ENCODE results near the gene GLCCI1.

Gene GLCCI1

GRCh38 chr7:8051998-8052397 is 83.4 kb downstream of the GLCCI1 start:
- TF ChIP-seq L3MBTL2 (conservative IDR thresholded peaks at IDR 0.05): no peak
- no peak for TF ChIP-seq ELF4 (IDR thresholded peaks at IDR 0.05)
- TF ChIP-seq ARNT (IDR thresholded peaks at IDR 0.05): no peak
- no peak for TF ChIP-seq FOXK2 (IDR thresholded peaks at IDR 0.05)
- no peak for TF ChIP-seq TARDBP (IDR thresholded peaks at IDR 0.05)
- no peak for TF ChIP-seq BHLHE40 (IDR thresholded peaks at IDR 0.05; ENCODE audit: borderline replicate concordance)
- TF ChIP-seq NFRKB (IDR thresholded peaks at IDR 0.05): no peak
- TF ChIP-seq PKNOX1 (IDR thresholded peaks at IDR 0.05): no peak
- ChIA-PET CTCF (no interaction called here), POLR2A (no interaction called here)
- DNase-seq (ENCODE audit: extremely low spot score): no peak

DNA sequence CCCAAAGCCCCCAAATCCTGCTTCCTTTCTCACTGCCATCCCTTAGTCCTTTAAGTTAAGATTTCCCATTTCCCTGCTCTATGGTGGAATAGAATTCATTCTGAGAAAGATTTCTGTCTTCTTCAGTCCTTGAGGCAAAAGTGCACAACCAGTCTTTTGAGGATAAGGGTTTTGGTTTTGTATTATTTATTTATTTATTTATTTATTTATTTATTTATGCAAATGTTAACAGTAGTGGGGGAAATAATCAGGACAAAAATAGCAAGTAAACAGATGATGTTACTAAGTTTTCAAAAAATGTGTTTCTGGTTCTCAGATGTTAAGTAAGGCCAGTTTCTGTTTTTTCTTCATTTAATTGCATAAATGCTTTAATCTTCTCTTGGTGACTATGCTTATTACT is 84.2 kb downstream of the GLCCI1 start:
- ChIA-PET CTCF (no interaction called here), POLR2A (no interaction called here)
- no peak for TF ChIP-seq NFRKB (IDR thresholded peaks at IDR 0.05)
- no peak for TF ChIP-seq FOXM1 (IDR thresholded peaks at IDR 0.05; ENCODE audit: borderline replicate concordance)
- no peak for TF ChIP-seq SUZ12 (IDR thresholded peaks at IDR 0.05)
- TF ChIP-seq LEF1 (IDR thresholded peaks at IDR 0.05; ENCODE audit: borderline replicate concordance): no peak
- no peak for TF ChIP-seq BHLHE40 (IDR thresholded peaks at IDR 0.05; ENCODE audit: borderline replicate concordance)
- no peak for TF ChIP-seq HDGF (IDR thresholded peaks at IDR 0.05; ENCODE audit: borderline replicate concordance)
- TF ChIP-seq FOXA1 (IDR thresholded peaks at IDR 0.05): no peak
- TF ChIP-seq FOXK2 (IDR thresholded peaks at IDR 0.05): no peak
- no peak for TF ChIP-seq TARDBP (IDR thresholded peaks at IDR 0.05)
- TF ChIP-seq CTBP1 (IDR thresholded peaks at IDR 0.05; ENCODE audit: borderline replicate concordance): no peak
- TF ChIP-seq L3MBTL2 (conservative IDR thresholded peaks at IDR 0.05): no peak
- no peak for TF ChIP-seq ZNF384 (IDR thresholded peaks at IDR 0.05)
- no peak for TF ChIP-seq ELF4 (IDR thresholded peaks at IDR 0.05)
- no peak for TF ChIP-seq PKNOX1 (IDR thresholded peaks at IDR 0.05)
- no peak for TF ChIP-seq ARNT (IDR thresholded peaks at IDR 0.05)
- no peak for TF ChIP-seq SP1 (IDR thresholded peaks at IDR 0.05)
- no peak for DNase-seq (ENCODE audit: extremely low spot score)

GRCh38 chr7:8056439-8056838 is 87.8 kb downstream of the GLCCI1 start:
- ChIA-PET CTCF (no interaction called here), POLR2A (no interaction called here)
- no peak for DNase-seq (ENCODE audit: extremely low spot score)

GRCh38 chr7:8057566-8057965 is 89.0 kb downstream of the GLCCI1 start:
- TF ChIP-seq ELF4 (IDR thresholded peaks at IDR 0.05): no peak
- TF ChIP-seq LEF1 (IDR thresholded peaks at IDR 0.05; ENCODE audit: borderline replicate concordance): no peak
- TF ChIP-seq HDGF (IDR thresholded peaks at IDR 0.05; ENCODE audit: borderline replicate concordance): no peak
- TF ChIP-seq PKNOX1 (IDR thresholded peaks at IDR 0.05): no peak
- no peak for TF ChIP-seq ARNT (IDR thresholded peaks at IDR 0.05)
- no peak for TF ChIP-seq FOXA1 (IDR thresholded peaks at IDR 0.05)
- no peak for TF ChIP-seq ZNF384 (IDR thresholded peaks at IDR 0.05)
- no peak for TF ChIP-seq CTBP1 (IDR thresholded peaks at IDR 0.05; ENCODE audit: borderline replicate concordance)
- no peak for TF ChIP-seq L3MBTL2 (conservative IDR thresholded peaks at IDR 0.05)
- TF ChIP-seq SUZ12 (IDR thresholded peaks at IDR 0.05): no peak
- TF ChIP-seq BHLHE40 (IDR thresholded peaks at IDR 0.05; ENCODE audit: borderline replicate concordance): no peak
- TF ChIP-seq SP1 (IDR thresholded peaks at IDR 0.05): no peak
- no peak for TF ChIP-seq TARDBP (IDR thresholded peaks at IDR 0.05)
- TF ChIP-seq FOXK2 (IDR thresholded peaks at IDR 0.05): no peak
- TF ChIP-seq NFRKB (IDR thresholded peaks at IDR 0.05): no peak
- POLR2A ChIA-PET: no interaction called here
- CTCF ChIA-PET: no interaction called here
- no peak for DNase-seq (ENCODE audit: extremely low spot score)

More at GRCh38 chr7:8056439-8056838, 87.8 kb downstream of the GLCCI1 start:
- TF ChIP-seq FOXA1 (IDR thresholded peaks at IDR 0.05) (no peak), TARDBP (IDR thresholded peaks at IDR 0.05) (no peak), SUZ12 (IDR thresholded peaks at IDR 0.05) (no peak), ELF4 (IDR thresholded peaks at IDR 0.05) (no peak), ARNT (IDR thresholded peaks at IDR 0.05) (no peak), SP1 (IDR thresholded peaks at IDR 0.05) (no peak), BHLHE40 (IDR thresholded peaks at IDR 0.05; ENCODE audit: borderline replicate concordance) (no peak)

- ChIA-PET POLR2A (no interaction called here), CTCF (no interaction called here)
- DNase-seq (ENCODE audit: extremely low spot score): no peak
- TF ChIP-seq TARDBP (IDR thresholded peaks at IDR 0.05) (no peak), ELF4 (IDR thresholded peaks at IDR 0.05) (no peak), FOXA1 (IDR thresholded peaks at IDR 0.05) (no peak), LEF1 (IDR thresholded peaks at IDR 0.05; ENCODE audit: borderline replicate concordance) (no peak), NFRKB (IDR thresholded peaks at IDR 0.05) (no peak), HDGF (IDR thresholded peaks at IDR 0.05; ENCODE audit: borderline replicate concordance) (no peak), FOXM1 (IDR thresholded peaks at IDR 0.05; ENCODE audit: borderline replicate concordance) (no peak), CTBP1 (IDR thresholded peaks at IDR 0.05; ENCODE audit: borderline replicate concordance) (no peak), ARNT (IDR thresholded peaks at IDR 0.05) (no peak), FOXK2 (IDR thresholded peaks at IDR 0.05) (no peak), PKNOX1 (IDR thresholded peaks at IDR 0.05) (no peak), SP1 (IDR thresholded peaks at IDR 0.05) (no peak)
Observed at GRCh38 chr7:8058322-8058721, 89.7 kb downstream of the GLCCI1 start.

DNA sequence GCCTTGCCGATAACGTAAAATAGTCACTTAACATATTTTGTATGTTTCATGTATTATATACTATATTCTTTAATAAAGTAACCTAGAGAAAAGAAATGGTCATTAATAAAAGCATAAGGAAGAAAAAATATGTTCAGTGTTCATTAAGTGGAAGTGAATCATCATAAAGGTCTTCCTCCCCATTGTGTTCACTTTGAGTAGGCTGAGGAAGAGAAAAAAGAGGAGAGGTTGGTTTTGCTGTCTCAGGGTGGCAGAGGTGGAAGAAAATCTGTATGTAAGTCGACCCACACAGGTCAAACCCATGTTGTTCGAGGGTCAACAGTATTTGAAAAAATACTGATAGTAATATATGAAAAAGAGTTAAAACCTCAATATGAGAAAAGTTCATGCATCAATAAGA is 90.3 kb downstream of the GLCCI1 start:
- DNase-seq (ENCODE audit: extremely low spot score): no peak
- ChIA-PET CTCF (no interaction called here), POLR2A (no interaction called here)
- TF ChIP-seq ELF4 (IDR thresholded peaks at IDR 0.05) (no peak), HDGF (IDR thresholded peaks at IDR 0.05; ENCODE audit: borderline replicate concordance) (no peak), ZNF384 (IDR thresholded peaks at IDR 0.05) (no peak), PKNOX1 (IDR thresholded peaks at IDR 0.05) (no peak), SP1 (IDR thresholded peaks at IDR 0.05) (no peak), FOXM1 (IDR thresholded peaks at IDR 0.05; ENCODE audit: borderline replicate concordance) (no peak), NFRKB (IDR thresholded peaks at IDR 0.05) (no peak), SUZ12 (IDR thresholded peaks at IDR 0.05) (no peak), TARDBP (IDR thresholded peaks at IDR 0.05) (no peak), FOXA1 (IDR thresholded peaks at IDR 0.05) (no peak), BHLHE40 (IDR thresholded peaks at IDR 0.05; ENCODE audit: borderline replicate concordance) (no peak), FOXK2 (IDR thresholded peaks at IDR 0.05) (no peak), L3MBTL2 (conservative IDR thresholded peaks at IDR 0.05) (no peak), CTBP1 (IDR thresholded peaks at IDR 0.05; ENCODE audit: borderline replicate concordance) (no peak), LEF1 (IDR thresholded peaks at IDR 0.05; ENCODE audit: borderline replicate concordance) (no peak), ARNT (IDR thresholded peaks at IDR 0.05) (no peak)

All from HEK293T (cell line).